Stimulated activated CD8-positive, alpha-beta memory T cell treated with anti-CD3 and anti-CD28 coated beads, Interleukin-2, amount 100 ng/mL, for 48 hours (primary cell): ENCODE results near the gene DCTD.

Experiments
- DNase-seq, 2 donors: peaks; one replicate each; pipeline ENCODE4 v3.0.0-alpha.2; 2020; ENCODE audit warnings: low read depth in 2 of 2

Gene DCTD

GRCh38 chr4:182842104-182842600 is 75.0 kb downstream of the DCTD start:
- DNase-seq, result no peak

- no peak for DNase-seq
These were observed 77.1 kb downstream of the DCTD start for GRCh38 chr4:182840108-182840507.
